Subcutaneous adipose tissue (tissue), 4 donors: ENCODE data around the gene NTRK2. TPM values are rescaled to one million over a fixed set of nuclear protein-coding genes. Genes with fewer than 3 reads are reported as not detected.

Experiments used
- total RNA-seq, 4 donors: library from RNA; depleted of rRNA; stranded (reverse); fragments of >200 nt; gene quantifications; one replicate each; pipeline ENCODE4 v1.1.0, GENCODE V29; 2016
- TF ChIP-seq, protein P1 (sequence below): fragments of 450-650 bp; IDR thresholded peaks from one replicate; pipeline ENCODE4 v1.5.1; 2016; ENCODE audit warnings: low read depth, mild to moderate bottlenecking, control low read depth, antibody characterized with exemption, moderate library complexity

NTRK2 gene
- total RNA-seq, 4 donors from 2014 or later: 51.5 to 105 (median 66.8) TPM

DNA sequence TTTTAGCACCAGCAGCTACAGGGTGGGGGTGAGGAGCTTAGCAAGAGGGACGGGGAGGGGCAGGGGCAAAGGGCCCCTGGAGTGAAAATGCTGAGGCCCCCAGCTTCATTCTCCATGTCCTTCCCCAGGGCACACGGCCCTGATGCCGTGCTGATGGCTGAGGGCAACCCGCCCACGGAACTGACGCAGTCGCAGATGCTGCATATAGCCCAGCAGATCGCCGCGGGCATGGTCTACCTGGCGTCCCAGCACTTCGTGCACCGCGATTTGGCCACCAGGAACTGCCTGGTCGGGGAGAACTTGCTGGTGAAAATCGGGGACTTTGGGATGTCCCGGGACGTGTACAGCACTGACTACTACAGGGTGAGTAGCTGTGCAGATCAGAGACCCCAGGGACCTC lies 285.6 kb downstream of the NTRK2 start:
- TF ChIP-seq, protein P1, sequence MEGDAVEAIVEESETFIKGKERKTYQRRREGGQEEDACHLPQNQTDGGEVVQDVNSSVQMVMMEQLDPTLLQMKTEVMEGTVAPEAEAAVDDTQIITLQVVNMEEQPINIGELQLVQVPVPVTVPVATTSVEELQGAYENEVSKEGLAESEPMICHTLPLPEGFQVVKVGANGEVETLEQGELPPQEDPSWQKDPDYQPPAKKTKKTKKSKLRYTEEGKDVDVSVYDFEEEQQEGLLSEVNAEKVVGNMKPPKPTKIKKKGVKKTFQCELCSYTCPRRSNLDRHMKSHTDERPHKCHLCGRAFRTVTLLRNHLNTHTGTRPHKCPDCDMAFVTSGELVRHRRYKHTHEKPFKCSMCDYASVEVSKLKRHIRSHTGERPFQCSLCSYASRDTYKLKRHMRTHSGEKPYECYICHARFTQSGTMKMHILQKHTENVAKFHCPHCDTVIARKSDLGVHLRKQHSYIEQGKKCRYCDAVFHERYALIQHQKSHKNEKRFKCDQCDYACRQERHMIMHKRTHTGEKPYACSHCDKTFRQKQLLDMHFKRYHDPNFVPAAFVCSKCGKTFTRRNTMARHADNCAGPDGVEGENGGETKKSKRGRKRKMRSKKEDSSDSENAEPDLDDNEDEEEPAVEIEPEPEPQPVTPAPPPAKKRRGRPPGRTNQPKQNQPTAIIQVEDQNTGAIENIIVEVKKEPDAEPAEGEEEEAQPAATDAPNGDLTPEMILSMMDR: no peak

DNA sequence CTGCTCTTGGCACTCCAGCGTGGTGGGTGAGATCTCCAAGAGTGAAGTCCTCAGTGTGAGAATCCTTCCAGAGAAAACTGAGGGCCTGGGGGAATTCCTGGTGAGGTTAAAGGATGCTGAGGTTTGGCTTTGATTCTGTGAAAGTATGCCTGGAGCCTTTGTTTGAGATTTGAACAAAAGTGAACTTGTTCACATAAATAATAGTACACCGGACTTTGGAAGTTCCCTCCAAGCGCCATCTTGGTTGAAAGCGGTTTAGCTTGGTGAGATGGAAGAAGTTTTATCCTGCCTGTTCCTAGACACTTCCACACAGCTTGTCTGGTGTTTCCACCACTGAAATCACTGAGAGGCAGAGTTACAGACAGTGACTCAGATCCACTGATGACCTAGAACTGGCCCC lies 286.4 kb downstream of the NTRK2 start:
- TF ChIP-seq, protein P1: no peak

DNA sequence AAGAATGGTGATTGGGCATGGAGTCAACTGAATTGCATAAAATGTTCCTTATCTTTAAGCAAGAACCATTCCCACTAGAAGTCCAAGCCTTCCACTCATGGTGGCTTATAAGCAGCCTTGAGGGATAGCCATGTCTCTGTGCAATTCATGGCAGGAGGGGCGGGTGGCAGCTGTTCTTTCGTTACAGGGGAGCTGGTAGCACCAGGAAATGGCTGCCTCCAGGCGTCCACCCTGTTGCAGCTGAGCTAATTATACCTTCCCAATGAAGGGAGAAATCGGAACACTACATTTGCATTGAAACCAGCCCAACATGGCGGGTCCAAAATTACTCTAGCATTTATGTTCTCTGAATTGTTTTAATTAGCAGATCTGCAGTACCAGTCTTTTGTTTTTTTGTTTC lies 289.8 kb downstream of the NTRK2 start:
- TF ChIP-seq, protein P1: no peak

DNA sequence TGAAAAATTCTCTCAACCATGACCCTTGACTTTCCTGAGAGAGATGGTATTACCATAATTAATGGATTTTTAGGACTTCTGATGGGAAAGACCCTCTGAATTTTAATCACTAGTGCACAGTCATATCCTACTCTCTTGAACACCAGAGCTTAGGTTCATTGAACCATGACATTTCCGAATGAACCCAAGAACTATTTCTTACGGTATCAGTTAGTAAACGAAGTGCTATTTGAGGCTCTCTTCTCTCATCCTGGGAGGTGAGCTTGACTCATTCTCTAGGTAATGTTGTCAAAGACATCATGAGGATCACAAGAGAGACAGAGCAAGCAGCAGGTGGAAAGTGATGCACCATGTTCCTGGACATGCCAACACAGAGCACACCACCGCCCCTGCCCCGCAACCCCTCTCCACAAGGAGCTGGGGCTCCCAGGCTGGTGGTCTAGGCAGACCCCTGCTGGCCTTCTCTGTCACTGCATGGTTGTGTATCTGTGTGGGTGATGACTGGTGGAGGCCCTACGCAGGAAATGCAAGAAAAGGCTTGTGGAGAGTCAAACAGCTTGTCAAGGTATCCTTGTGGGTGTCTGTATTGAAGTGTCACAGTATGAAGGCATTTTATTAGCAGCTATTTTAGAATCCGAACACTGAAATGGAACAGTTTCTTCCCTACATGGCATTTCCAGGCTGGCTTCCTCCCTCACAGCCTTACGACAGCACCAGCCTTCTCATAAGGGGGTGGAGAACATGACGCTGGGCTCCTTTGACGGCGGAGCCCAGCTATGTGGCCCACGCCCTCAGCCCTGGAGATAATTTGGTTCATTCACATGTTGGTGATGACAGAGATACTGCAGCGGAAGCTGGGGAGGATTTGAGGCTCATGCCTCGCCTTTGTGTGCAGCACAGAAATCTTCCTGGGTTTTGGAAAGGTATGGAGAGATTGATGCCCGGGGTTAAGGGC lies 297.6 kb downstream of the NTRK2 start:
- TF ChIP-seq, protein P1: no peak

DNA sequence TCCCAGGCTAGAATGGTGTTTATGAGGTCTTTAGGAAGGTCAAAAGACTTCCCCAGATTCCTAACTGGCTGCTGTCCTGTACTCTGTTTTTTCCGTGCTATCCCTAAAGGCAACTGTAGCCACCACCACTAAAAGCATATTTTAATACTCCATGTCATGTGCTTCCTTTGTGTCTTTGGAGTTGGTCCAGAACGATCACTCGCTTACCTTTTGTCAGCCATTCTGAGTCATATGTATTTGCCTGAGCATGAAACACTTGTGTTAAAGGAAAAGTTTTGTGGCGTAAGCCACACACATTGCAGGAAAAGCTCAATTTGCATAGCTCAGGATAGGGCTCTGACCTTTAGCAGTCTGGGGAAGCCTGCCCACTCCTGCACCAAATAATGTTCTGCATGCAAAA lies 299.6 kb downstream of the NTRK2 start:
- TF ChIP-seq, protein P1: no peak

DNA sequence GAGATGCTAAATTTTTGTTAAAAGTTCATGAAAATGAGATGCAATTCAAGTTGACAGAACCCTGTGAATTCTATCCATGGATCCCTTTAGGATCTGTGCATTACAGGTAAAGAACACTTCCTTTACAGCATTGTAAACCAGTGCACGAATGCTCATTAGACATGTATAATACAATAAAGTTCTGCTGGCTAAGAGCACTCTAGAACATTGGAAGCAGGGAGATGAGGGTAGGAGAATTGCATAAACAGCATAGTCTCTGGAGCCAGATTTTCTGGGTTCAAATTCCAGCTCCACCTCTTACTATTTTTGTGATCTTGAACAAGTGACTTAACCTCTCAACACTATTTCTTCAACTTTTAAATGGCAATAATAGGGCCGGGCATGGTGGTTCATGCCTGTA lies 300.2 kb downstream of the NTRK2 start:
- TF ChIP-seq, protein P1: no peak

DNA sequence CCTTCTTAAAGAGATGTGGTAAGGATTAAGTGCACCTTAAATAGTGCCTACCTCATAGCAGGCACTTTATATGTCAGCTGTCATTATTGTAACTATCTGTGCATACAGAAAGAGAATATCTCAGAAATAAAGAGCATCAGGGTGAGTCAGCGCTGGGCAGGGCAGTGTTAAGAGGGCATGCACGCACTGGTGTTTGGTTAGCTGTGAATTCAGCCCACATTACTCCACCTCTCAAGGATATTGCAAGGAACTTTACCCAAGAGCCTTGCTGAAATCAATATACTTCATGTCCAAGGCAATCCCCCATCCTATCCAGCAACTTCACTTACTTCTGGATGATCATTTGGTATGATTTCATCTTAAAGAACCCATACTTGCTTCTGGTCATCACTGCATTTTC lies 300.9 kb downstream of the NTRK2 start:
- TF ChIP-seq, protein P1: no peak
